Testis (tissue), 2 donors: ENCODE results near the gene CCT2.

ENCODE experiments used
- POLR2A ChIP-seq: fragments of 450-650 bp; IDR thresholded peaks from one replicate; pipeline ENCODE4 v1.6.1; 2017; ENCODE audit warnings: antibody characterized with exemption, mild to moderate bottlenecking, moderate library complexity
- TF ChIP-seq, protein P1 (sequence below), 3 experiments: fragments of 450-650 bp in 2 of 3; fragments of 200-600 bp in 1 of 3; sonication (generic) in 1 of 3; IDR thresholded peaks; one replicate each; pipeline ENCODE4 v1.5.1; 2016 to 2019; ENCODE audit warnings: antibody characterized with exemption in 3 of 3, mild to moderate bottlenecking in 2 of 3, moderate library complexity in 1 of 3

- no peak for TF ChIP-seq POLR2A
- TF ChIP-seq, protein P1, sequence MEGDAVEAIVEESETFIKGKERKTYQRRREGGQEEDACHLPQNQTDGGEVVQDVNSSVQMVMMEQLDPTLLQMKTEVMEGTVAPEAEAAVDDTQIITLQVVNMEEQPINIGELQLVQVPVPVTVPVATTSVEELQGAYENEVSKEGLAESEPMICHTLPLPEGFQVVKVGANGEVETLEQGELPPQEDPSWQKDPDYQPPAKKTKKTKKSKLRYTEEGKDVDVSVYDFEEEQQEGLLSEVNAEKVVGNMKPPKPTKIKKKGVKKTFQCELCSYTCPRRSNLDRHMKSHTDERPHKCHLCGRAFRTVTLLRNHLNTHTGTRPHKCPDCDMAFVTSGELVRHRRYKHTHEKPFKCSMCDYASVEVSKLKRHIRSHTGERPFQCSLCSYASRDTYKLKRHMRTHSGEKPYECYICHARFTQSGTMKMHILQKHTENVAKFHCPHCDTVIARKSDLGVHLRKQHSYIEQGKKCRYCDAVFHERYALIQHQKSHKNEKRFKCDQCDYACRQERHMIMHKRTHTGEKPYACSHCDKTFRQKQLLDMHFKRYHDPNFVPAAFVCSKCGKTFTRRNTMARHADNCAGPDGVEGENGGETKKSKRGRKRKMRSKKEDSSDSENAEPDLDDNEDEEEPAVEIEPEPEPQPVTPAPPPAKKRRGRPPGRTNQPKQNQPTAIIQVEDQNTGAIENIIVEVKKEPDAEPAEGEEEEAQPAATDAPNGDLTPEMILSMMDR (IDR thresholded peaks at IDR 0.05) = no peak
Observed at GRCh38 chr12:69602954-69603353, 17.7 kb downstream of the CCT2 start.
